Left hindlimb (tissue), 1 donor: ENCODE results near the gene MAN2B1.
"Not testable (repeated sequence)": the region's sequence is repeated elsewhere in the genome, so short reads cannot be mapped to it uniquely, and the experiment has no call there.

Experiments used
- DNase-seq: peaks from one replicate; pipeline ENCODE4 v3.0.0-alpha.2; 2018

Gene MAN2B1

GRCh38 chr19:12687496-12688196 lies 21.1 kb upstream of the MAN2B1 start, which contains the start of gene GNG14:
Gene GNG14 (plus strand): TSS chr19:12687998. CDS start chr19:12688049, 51 bp downstream.
- DNase-seq, result no peak

- no peak for DNase-seq
Observed at GRCh38 chr19:12685831-12686230, 19.3 kb upstream of the MAN2B1 start.

GRCh38 chr19:12681074-12681987 lies 14.8 kb upstream of the MAN2B1 start, which contains the start of gene DHPS:
Gene DHPS (minus strand): TSS chr19:12681880. CDS start chr19:12681766, 114 bp downstream.
- peak; percentile 93 for DNase-seq

GRCh38 chr19:12680034-12680433 lies 13.5 kb upstream of the MAN2B1 start:
- no peak for DNase-seq

GRCh38 chr19:12678039-12678438 lies 11.5 kb upstream of the MAN2B1 start:
- not testable (repeated sequence) for DNase-seq

GRCh38 chr19:12676928-12677327 lies 10.4 kb upstream of the MAN2B1 start:
- no peak for DNase-seq

GRCh38 chr19:12676384-12676792 lies 9.8 kb upstream of the MAN2B1 start:
- DNase-seq, result peak; percentile 85

- DNase-seq, result no peak
Observed at GRCh38 chr19:12675940-12676339, 9.4 kb upstream of the MAN2B1 start.

- DNase-seq, result no peak
Observed at GRCh38 chr19:12675399-12675798, 8.9 kb upstream of the MAN2B1 start.

GRCh38 chr19:12672744-12673143 lies 6.2 kb upstream of the MAN2B1 start:
- no peak for DNase-seq

GRCh38 chr19:12670159-12670928 lies 3.8 kb upstream of the MAN2B1 start:
- peak; percentile 32 for DNase-seq

- peak; percentile 86 for DNase-seq
Observed at GRCh38 chr19:12669270-12670158, 3.0 kb upstream of the MAN2B1 start.

- peak; percentile 76 for DNase-seq
Observed at GRCh38 chr19:12668932-12669269, 2.4 kb upstream of the MAN2B1 start.

- no peak for DNase-seq
Observed at GRCh38 chr19:12668346-12668745, 1.8 kb upstream of the MAN2B1 start.

- DNase-seq, result no peak
Observed at GRCh38 chr19:12667731-12668302, 1.3 kb upstream of the MAN2B1 start.

GRCh38 chr19:12665671-12666264 lies 774 bp downstream of the MAN2B1 start:
- no peak for DNase-seq

- DNase-seq, result no peak
Observed at GRCh38 chr19:12665281-12665573, 1.3 kb downstream of the MAN2B1 start.

GRCh38 chr19:12664406-12665280 lies 1.9 kb downstream of the MAN2B1 start:
- DNase-seq, result no peak

- peak; percentile 0 for DNase-seq
Observed at GRCh38 chr19:12660980-12661379, 5.6 kb downstream of the MAN2B1 start.

GRCh38 chr19:12657966-12658365 lies 8.6 kb downstream of the MAN2B1 start:
- no peak for DNase-seq
